GM13977 (cell line): ENCODE data around the gene ORM1.

Source experiments
- DNase-seq: peaks from one replicate; pipeline ENCODE4 v3.0.0; 2012; ENCODE audit warnings: low spot score
- in situ Hi-C: fragments of 300-500 bp; cut with MboI; formaldehyde crosslinking; loops from one replicate; pipeline ENCODE4 v1.12.0; 2022; ENCODE audit warnings: low sequenced_read_pairs, low pct_unique_long_range_greater_than_20kb, mixed read lengths, inconsistent platforms; ENCODE audit not compliant: unreplicated experiment
- TF ChIP-seq, protein P1 (sequence below): IDR thresholded peaks from 2 replicates; pipeline ENCODE4 v1.5.1; 2012; ENCODE audit warnings: mild to moderate bottlenecking, control low read depth; ENCODE audit not compliant: insufficient read depth; ENCODE audit errors: extremely low read depth, missing control alignments

ORM1 gene

DNA sequence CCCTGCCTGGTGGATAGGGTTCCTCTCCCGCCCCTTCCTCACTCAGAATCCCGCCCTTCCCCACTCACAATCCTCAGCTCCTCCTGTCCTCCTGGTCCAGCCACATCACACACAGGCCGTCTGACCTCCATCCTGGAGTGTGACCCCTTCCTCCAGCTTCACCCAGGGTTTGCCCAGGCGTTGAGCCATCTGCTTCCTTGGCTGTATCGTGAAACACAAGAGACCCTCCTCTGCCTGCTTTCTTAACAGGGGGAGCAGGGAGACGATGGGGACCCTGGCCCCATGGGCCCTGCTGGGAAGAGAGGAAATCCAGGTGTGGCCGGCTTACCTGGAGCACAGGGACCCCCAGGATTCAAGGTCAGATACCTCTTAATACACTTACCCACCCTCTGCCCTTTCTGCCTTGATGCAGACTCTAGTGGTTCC, 32.3 kb upstream of the ORM1 start:
- DNase-seq: no peak
- TF ChIP-seq, protein P1, sequence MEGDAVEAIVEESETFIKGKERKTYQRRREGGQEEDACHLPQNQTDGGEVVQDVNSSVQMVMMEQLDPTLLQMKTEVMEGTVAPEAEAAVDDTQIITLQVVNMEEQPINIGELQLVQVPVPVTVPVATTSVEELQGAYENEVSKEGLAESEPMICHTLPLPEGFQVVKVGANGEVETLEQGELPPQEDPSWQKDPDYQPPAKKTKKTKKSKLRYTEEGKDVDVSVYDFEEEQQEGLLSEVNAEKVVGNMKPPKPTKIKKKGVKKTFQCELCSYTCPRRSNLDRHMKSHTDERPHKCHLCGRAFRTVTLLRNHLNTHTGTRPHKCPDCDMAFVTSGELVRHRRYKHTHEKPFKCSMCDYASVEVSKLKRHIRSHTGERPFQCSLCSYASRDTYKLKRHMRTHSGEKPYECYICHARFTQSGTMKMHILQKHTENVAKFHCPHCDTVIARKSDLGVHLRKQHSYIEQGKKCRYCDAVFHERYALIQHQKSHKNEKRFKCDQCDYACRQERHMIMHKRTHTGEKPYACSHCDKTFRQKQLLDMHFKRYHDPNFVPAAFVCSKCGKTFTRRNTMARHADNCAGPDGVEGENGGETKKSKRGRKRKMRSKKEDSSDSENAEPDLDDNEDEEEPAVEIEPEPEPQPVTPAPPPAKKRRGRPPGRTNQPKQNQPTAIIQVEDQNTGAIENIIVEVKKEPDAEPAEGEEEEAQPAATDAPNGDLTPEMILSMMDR: no peak
- in situ Hi-C loops: loop anchor here (25.0 kb wide), 1 partner anchor 178 kb away; no protein-coding TSS in a partner anchor

- DNase-seq: peak; percentile 76
- TF ChIP-seq, protein P1: peak; percentile 90
- in situ Hi-C loops: loop anchor here (25.0 kb wide), 1 partner anchor 179 kb away; no protein-coding TSS in a partner anchor
These were observed 31.8 kb upstream of the ORM1 start for GRCh38 chr9:114291064-114291474.

GRCh38 chr9:114291886-114292590, 30.9 kb upstream of the ORM1 start:
- in situ Hi-C loops: loop anchor here (25.0 kb wide), 1 partner anchor 180 kb away; no protein-coding TSS in a partner anchor
- TF ChIP-seq, protein P1: no peak
- DNase-seq: no peak

GRCh38 chr9:114294664-114295063, 28.2 kb upstream of the ORM1 start:
- in situ Hi-C loops: loop anchor here (25.0 kb wide), 1 partner anchor 182 kb away; no protein-coding TSS in a partner anchor
- TF ChIP-seq, protein P1: no peak
- no peak for DNase-seq

DNA sequence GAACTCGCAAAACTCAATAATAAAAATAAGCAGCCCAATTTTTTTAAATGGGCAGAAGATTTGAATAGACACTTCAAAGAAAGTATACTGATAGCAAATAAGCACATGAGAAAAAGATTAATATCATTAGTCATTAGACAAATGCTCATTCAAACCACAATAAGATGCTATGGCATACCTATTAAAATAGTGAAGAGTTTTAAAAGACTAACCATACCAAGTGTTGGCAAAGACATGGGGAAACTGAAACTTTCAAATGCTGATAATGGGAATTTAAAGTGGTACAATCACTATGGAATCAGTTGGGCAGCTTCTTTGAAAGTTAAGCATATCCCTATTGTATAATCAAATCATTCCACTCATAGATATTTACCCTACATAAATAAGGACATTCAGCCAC, 26.6 kb upstream of the ORM1 start:
- DNase-seq: no peak
- in situ Hi-C loops: loop anchor here (25.0 kb wide), 1 partner anchor 184 kb away; no protein-coding TSS in a partner anchor
- TF ChIP-seq, protein P1: no peak

DNA sequence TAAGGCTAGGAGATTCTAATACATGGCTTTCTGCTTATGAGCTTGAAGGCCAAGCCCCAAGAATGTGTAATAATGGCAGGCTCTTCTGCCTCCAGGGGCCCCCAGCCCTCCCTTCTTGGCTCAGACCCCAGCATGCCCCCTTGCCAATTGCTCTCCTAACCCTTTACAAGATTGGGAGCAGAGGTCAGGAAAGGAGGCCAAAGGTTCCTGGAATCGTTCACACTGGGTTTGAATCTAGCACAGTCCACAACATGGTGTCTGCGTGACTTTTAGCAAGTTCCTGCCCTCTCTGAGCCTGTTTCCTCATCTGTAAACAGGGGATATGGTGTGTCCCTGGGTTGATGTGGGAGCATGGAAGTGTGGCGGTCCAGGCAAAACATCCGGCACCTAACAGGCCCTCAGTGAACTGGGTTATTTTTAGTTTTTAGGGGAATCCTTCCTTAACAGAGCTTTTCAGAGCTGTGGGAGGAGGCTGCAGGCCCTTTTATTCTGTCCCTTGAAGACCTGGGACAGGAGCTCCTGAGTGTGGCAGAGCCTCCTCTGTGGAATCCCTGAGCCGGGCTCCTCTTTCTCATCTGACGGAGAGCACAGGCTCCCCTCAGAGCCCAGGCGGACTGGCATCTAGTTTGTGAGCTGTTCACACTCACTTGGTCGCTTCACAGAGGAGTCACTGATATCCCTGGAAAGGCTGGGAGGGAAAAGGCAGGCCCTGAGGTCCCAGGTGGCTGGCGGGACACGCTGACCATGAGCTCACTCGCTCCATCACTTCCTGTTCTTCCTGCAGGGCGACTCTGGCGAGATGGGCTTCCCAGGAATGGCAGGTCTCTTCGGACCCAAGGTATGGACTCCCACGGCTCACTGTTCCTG, 23.4 kb upstream of the ORM1 start:
- no peak for DNase-seq
- TF ChIP-seq, protein P1: no peak
- in situ Hi-C loops: loop anchor here (25.0 kb wide), 1 partner anchor 187 kb away; no protein-coding TSS in a partner anchor
